Nephron (organoid): ENCODE measurements around the gene PEX13.

ENCODE experiments used
- H3K27ac Mint-ChIP-seq, 3 experiments: 2 replicates each; pipeline ENCODE4 v1.8.0; 2020; ENCODE audit warnings: mixed read lengths in 3 of 3, mild to moderate bottlenecking in 2 of 3, moderate library complexity in 1 of 3
- H3K27me3 Mint-ChIP-seq: 2 replicates; pipeline ENCODE4 v1.8.0; 2021; ENCODE audit warnings: low read depth, mild to moderate bottlenecking, moderate library complexity, mixed read lengths
- H3K36me3 Mint-ChIP-seq: 2 replicates; pipeline ENCODE4 v1.8.0; 2020; ENCODE audit warnings: low read depth, mixed read lengths
- H3K4me1 Mint-ChIP-seq: 2 replicates; pipeline ENCODE4 v1.8.0; 2020; ENCODE audit warnings: mixed read lengths
- H3K4me3 Mint-ChIP-seq, 3 experiments: 2 replicates each; pipeline ENCODE4 v1.8.0; 2020; ENCODE audit warnings: mild to moderate bottlenecking in 3 of 3, mixed read lengths in 3 of 3, moderate library complexity in 2 of 3
- H3K9me3 Mint-ChIP-seq: 2 replicates; pipeline ENCODE4 v1.8.0; 2020; ENCODE audit warnings: mixed read lengths
- CTCF ChIP-seq, 3 experiments: fragments of 200-600 bp; sonication (generic); IDR thresholded peaks; one replicate each; pipeline ENCODE4 v1.5.0; 2021; ENCODE audit warnings: antibody characterized with exemption in 3 of 3; ENCODE audit not compliant: unreplicated experiment in 3 of 3

The PEX13 gene

GRCh38 chr2:61091485-61091884 lies 74.0 kb downstream of the PEX13 start:
- Mint-ChIP-seq H3K4me3 (no peak overlapping the region), H3K27me3 (no peaks in the 10 kb centered on the region), H3K27ac (no peak overlapping the region), H3K36me3 (peaks cover 32% of the 10 kb centered on the region), H3K4me1 (no peaks in the 10 kb centered on the region), H3K9me3 (no peaks in the 10 kb centered on the region)
- TF ChIP-seq CTCF (IDR thresholded peaks at IDR 0.05; ENCODE audit: unreplicated experiment in 3 of 3): no peak

GRCh38 chr2:61096438-61096837 lies 78.9 kb downstream of the PEX13 start:
- Mint-ChIP-seq H3K4me3 (no peak overlapping the region), H3K27me3 (no peaks in the 10 kb centered on the region), H3K4me1 (no peaks in the 10 kb centered on the region), H3K36me3 (peaks cover 23% of the 10 kb centered on the region), H3K27ac (no peak overlapping the region), H3K9me3 (no peaks in the 10 kb centered on the region)
- no peak for TF ChIP-seq CTCF (IDR thresholded peaks at IDR 0.05; ENCODE audit: unreplicated experiment in 3 of 3)

- H3K36me3 Mint-ChIP-seq: peaks cover 32% of the 10 kb centered on the region
- no peaks in the 10 kb centered on the region for H3K9me3 Mint-ChIP-seq
- H3K27me3 Mint-ChIP-seq: no peaks in the 10 kb centered on the region
- no peak overlapping the region for H3K4me3 Mint-ChIP-seq
- TF ChIP-seq CTCF (IDR thresholded peaks at IDR 0.05; ENCODE audit: unreplicated experiment in 3 of 3): no peak
- H3K27ac Mint-ChIP-seq: no peak overlapping the region
- H3K4me1 Mint-ChIP-seq: no peaks in the 10 kb centered on the region
These were observed 83.3 kb downstream of the PEX13 start for GRCh38 chr2:61100801-61101200.
